GM12891 (cell line): ENCODE data around the gene TBC1D1.

Experiments
- POLR2A ChIP-seq: IDR thresholded peaks from 2 replicates; pipeline ENCODE4 v1.6.1; 2011; ENCODE audit warnings: low read depth, low read length, control low read depth
- TAF1 ChIP-seq: IDR thresholded peaks from 2 replicates; pipeline ENCODE4 v1.6.1; 2011; ENCODE audit warnings: low read depth, low read length, control low read depth

DNA sequence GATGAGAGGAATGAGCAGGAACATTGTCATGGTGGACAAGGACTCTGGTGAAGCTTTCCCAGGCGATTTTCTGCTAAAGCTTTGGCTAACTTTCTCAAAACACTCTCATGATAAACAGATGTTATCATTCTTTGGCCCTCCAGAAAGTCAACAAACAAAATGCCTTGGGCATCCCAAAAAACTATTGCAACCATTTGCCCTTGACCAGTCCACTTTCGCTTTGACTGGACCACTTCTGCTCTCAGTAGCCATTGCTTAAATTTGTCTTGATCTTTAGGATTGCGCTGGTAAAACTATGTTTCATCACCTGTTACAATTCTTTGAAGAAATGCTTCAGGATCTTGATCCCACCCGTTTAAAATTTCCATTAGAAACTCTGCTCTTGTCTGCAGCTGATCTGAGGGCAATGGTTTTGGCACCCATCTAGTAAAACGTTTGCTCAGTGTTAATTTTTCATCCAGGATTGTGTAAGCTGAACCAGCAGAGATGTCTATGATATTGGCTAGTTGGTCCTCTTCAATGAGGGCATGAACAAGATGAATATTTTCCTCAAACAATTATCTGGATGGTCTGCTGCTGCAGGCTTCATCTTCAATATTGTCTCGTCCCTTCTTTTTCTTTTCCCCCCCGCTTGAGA is 14.8 kb downstream of the TBC1D1 start:
- no peak for TF ChIP-seq POLR2A
- TF ChIP-seq TAF1, result no peak
